Right lobe of liver (tissue), 6 donors: Measurements from ENCODE around the gene CFAP100. TPM values are rescaled to one million over a fixed set of nuclear protein-coding genes. Genes with fewer than 3 reads are reported as not detected.

Experiments used
- ATAC-seq, 4 donors: fragments of 200-7000 bp; cut with Tn5 transposase; one replicate each; pipeline ENCODE4 v1.9.1; 2020; ENCODE audit warnings: mild to moderate bottlenecking in 4 of 4, moderate library complexity in 4 of 4
- DNase-seq, 3 donors: peaks; one replicate each; pipeline ENCODE4 v3.0.0-alpha.2; 2020
- H3K27ac ChIP-seq, 3 donors: fragments of 200-600 bp; one replicate each; pipeline ENCODE4 v1.8.0; 2022
- H3K27me3 ChIP-seq, 2 donors: fragments of 200-600 bp; one replicate each; pipeline ENCODE4 v1.8.0; 2022
- H3K36me3 ChIP-seq, 4 donors: fragments of 200-600 bp; sonication (generic) in 1 of 4; one replicate each; pipeline versions ENCODE4 v1.5.1 to v1.8.0; 2017 to 2022; ENCODE audit warnings: control low read depth in 1 of 4
- H3K4me1 ChIP-seq, 4 donors: fragments of 200-600 bp; sonication (generic) in 1 of 4; one replicate each; pipeline versions ENCODE4 v1.5.1 to v1.8.0; 2017 to 2022; ENCODE audit warnings: control low read depth in 1 of 4
- H3K4me3 ChIP-seq, 3 donors: fragments of 200-600 bp; one replicate each; pipeline ENCODE4 v1.8.0; 2022
- H3K9me3 ChIP-seq, 4 donors: fragments of 200-600 bp; sonication (generic) in 1 of 4; one replicate each; pipeline versions ENCODE4 v1.5.1 to v1.8.0; 2017 to 2022; ENCODE audit warnings: control low read depth in 1 of 4
- CTCF ChIP-seq, 4 donors: fragments of 200-600 bp in 3 of 4; fragments of 450-650 bp in 1 of 4; IDR thresholded peaks; one replicate each; pipeline versions ENCODE4 v1.5.1 to v1.8.0; 2016 to 2022; ENCODE audit warnings: antibody characterized with exemption in 4 of 4, mild to moderate bottlenecking in 2 of 4
- POLR2A ChIP-seq: fragments of 450-650 bp; IDR thresholded peaks from one replicate; pipeline ENCODE4 v1.6.1; 2017; ENCODE audit warnings: antibody characterized with exemption, mild to moderate bottlenecking
- WGBS: methylation state at CpG from one replicate; pipeline ENCODE4 v1.1.6; 2018; ENCODE audit warnings: low coverage, low lambda C conversion rate; ENCODE audit not compliant: insufficient coverage; ENCODE audit errors: missing lambda C conversion rate; 5-methylcytosine and 5-hydroxymethylcytosine counted together
- intact Hi-C, 2 donors: fragments of 100-400 bp; cut with DNase I; formaldehyde crosslinking; loops; one replicate each; pipeline versions ENCODE4 v1.11.2 to v1.14.1; 2022
- total RNA-seq, 6 experiments: library from RNA; depleted of rRNA in 2 of 6; stranded (reverse); fragments of >200 nt in 2 of 6; fragmentation: NEBNext Ultra II Directional in 3 of 6; extraction: Animal tissue kit (Norgen Biotek cat#: 25700) in 3 of 6; gene quantifications; one replicate each; pipeline versions ENCODE4 v1.1.0 to v1.2.4, GENCODE V29; 2016 to 2023
- donor health status: DM: no; HTN: yes; CAD: no.
- donor health status: DM: no; HTN: no; CAD: no.
- donor health status: DM: no; HTN: no; CAD: no.
- donor health status: DM: no; HTN: yes; CAD: no.
- donor health status: DM: no; HTN: yes; CAD: no.

Gene CFAP100
- total RNA-seq, 6 experiments from 2014 or later, result not detected

DNA sequence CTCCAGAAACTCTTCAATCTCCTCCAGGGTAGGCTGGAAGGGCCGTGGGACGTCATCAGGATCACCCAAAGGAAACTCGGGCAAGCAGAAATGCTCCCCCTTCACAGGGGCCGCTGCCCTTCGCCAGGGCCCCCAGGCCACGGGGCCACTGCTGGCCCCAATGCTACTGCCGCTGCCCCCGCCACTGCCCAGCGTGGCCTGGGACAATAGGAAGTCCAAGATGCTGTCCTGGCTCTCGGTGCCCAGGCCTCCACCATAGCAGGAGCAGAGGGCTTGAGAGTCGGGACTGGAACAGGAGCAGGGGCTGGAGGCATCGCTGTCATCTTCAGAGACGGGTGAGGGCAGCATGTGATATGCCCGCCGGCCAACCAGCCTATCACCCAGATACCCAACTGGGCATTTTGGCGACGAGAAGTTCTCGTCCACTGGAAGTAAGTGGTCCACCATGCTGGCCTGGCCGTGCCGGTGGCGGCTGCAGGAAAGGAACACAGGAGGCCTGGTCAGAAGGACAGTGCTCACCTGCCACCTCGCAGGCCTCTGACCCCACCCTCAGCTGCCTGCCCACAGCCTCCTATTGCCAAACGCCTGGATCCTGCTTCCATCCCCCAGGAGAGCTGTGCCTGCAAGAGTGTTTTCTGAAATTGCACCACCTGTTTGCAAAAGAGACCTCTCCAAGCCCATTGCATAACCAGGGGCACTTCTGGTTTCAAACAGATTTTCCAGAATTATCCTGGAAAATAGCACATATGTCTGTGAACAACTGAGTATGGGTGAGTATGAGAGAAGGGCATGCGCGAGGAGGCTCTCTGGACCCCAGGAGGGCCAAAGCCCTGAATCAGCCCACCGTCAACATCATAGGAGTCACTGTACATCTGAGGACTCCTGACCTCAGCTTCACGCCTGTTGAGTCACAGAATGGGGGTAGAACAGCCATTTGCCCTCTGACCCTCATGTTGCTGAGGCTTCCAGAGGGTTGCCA, 41.9 kb upstream of the CFAP100 start:
- peak overlapping the region; percentile 63 to 97 (median 97) for H3K27ac ChIP-seq
- no peaks in the 10 kb centered on the region for H3K27me3 ChIP-seq
- peaks cover 0 to 33% (median 15%) of the 10 kb centered on the region in 4 donors for H3K36me3 ChIP-seq
- WGBS, result 41% methylated on average over 12 of the region's 27 CpGs
- H3K4me3 ChIP-seq, result peak overlapping the region; percentile 32 to 78 (median 73)
- H3K4me1 ChIP-seq, result peaks cover 0 to 38% (median 12%) of the 10 kb centered on the region in 4 donors
- peak; percentile 75 for TF ChIP-seq POLR2A
- peak in 1 of 4 donors; percentile 9 for TF ChIP-seq CTCF (IDR thresholded peaks at IDR 0.05)
- intact Hi-C loops, result loop anchor here in 1 of 2 donors (5.0 kb wide), 1 partner anchor 90 kb away; no protein-coding TSS in a partner anchor
- no peaks in the 10 kb centered on the region for H3K9me3 ChIP-seq
- peak; percentile 80 to 93 (median 93) for DNase-seq
- ATAC-seq, result peak; percentile 39 to 54 (median 42)

DNA sequence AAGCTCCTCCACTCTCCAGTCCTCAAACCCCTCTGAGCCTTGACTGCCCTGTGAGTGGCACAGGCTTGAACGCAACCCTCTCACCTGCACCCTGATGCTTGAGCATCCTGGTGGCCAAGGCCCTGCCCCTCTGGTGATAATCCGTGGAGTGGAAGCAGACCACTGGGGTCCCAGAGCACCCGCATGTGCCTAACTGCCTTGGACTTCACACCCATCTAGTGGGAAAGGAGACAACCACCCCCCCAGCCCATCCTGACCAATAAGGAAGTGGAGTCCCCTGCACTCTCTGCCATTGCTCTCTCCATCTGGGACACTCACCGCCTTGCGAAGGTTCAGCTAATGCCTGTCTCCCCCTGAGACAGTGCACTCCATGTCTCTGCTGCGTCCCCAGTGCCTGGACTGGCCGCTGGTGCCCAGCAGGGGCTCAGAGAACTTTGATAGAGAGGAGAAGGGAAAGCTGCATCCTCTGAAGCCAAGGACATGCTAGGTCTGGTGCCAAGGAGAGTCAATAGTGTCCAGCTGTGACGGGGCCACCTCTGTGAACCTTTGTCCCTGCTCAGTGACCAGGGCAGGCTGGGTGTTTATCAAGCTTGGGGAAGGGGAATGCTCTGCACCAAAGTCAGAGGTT, 40.9 kb upstream of the CFAP100 start:
- peak overlapping the region; percentile 38 to 78 (median 73) for H3K4me3 ChIP-seq

DNA sequence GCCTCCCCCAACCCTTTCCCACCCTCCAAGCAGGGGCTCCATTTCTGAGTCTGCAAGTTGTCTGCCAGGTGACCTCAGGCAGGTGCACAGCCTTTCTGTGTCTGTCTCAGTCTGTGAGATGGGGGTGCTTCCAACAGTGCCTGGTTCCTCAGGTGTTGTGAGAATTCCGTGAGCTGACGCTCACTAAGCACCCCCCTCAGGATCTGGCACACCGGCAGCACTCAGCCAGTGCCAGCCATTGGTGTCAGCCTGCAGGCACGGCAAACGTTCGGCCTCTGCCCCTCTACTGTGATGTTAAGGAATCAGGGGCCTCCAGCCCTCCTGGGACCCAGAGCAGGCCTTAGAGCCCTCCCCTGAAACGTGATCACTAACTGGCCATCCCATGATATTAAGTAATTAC, 39.9 kb upstream of the CFAP100 start:
- WGBS, result 24% methylated on average over 3 of the region's 7 CpGs
- Histone ChIP-seq H3K4me3 (peak overlapping the region in 2 of 3 donors; percentile 73 to 78), H3K36me3 (peaks cover 0 to 25% (median 10%) of the 10 kb centered on the region in 4 donors), H3K9me3 (no peaks in the 10 kb centered on the region), H3K4me1 (peaks cover 0 to 28% (median 9%) of the 10 kb centered on the region in 4 donors), H3K27me3 (no peaks in the 10 kb centered on the region), H3K27ac (peak overlapping the region; percentile 83 to 97 (median 97))
- TF ChIP-seq POLR2A, result no peak
- TF ChIP-seq CTCF (IDR thresholded peaks at IDR 0.05), result no peak
- ATAC-seq (peak in 2 of 4 donors; percentile 1 to 2), DNase-seq (peak in 2 of 3 donors; percentile 68 to 75)
- intact Hi-C loops, result loop anchor here in 1 of 2 donors (5.0 kb wide), 1 partner anchor 92 kb away; no protein-coding TSS in a partner anchor

More for the DNA sequence above, 40.9 kb upstream of the CFAP100 start:
- no peaks in the 10 kb centered on the region for H3K9me3 ChIP-seq
- WGBS, result 36% methylated on average over 3 of the region's 8 CpGs
- DNase-seq (peak; percentile 73 to 94 (median 89)), ATAC-seq (peak; percentile 35 to 52 (median 46))
- H3K27ac ChIP-seq, result peak overlapping the region; percentile 63 to 97 (median 97)
- intact Hi-C loops, result loop anchor here in 1 of 2 donors (5.0 kb wide), 1 partner anchor 92 kb away; no protein-coding TSS in a partner anchor
- no peaks in the 10 kb centered on the region for H3K27me3 ChIP-seq
- TF ChIP-seq POLR2A (peak; percentile 79), CTCF (IDR thresholded peaks at IDR 0.05) (no peak)
- peaks cover 0 to 26% (median 10%) of the 10 kb centered on the region in 4 donors for H3K36me3 ChIP-seq
- peaks cover 0 to 36% (median 11%) of the 10 kb centered on the region in 4 donors for H3K4me1 ChIP-seq

DNA sequence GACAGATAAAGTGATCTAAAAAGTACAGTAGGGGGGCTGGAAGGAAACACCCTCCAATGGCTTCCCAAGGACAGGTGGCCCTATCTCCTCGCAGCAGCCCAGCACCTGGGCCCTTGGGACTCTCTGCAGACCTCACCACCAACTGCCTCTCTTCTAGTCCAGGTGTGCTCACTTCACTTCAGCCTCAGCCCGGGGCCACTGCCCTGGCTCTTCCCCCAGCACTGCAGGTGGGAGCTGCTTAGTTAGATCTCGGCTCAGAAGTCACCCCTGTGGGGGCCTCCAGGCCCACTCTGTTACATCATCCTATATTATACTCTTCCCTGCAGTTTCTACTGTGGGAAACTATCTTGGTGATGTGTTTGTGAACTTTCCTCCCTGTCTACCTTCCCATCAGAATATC, 39.5 kb upstream of the CFAP100 start:
- DNase-seq, result peak in 2 of 3 donors; percentile 40 to 50
- H3K9me3 ChIP-seq, result no peaks in the 10 kb centered on the region
- peak overlapping the region; percentile 66 to 78 (median 73) for H3K4me3 ChIP-seq
- no peak for TF ChIP-seq POLR2A
- TF ChIP-seq CTCF (IDR thresholded peaks at IDR 0.05), result no peak
- H3K27me3 ChIP-seq, result no peaks in the 10 kb centered on the region
- H3K36me3 ChIP-seq, result peaks cover 0 to 20% (median 10%) of the 10 kb centered on the region in 4 donors
- peaks cover 0 to 25% (median 9%) of the 10 kb centered on the region in 4 donors for H3K4me1 ChIP-seq
- intact Hi-C loops, result no loop called here
- H3K27ac ChIP-seq, result peak overlapping the region; percentile 83 to 97 (median 97)
- ATAC-seq, result no peak
- 22% methylated on average over 1 of the region's 3 CpGs for WGBS
